GM12864 (cell line): Measurements from ENCODE around the gene PRKAG2.
"Not testable (repeated sequence)": the region's sequence is repeated elsewhere in the genome, so short reads cannot be mapped to it uniquely, and the experiment has no call there.

ENCODE experiments used
- DNase-seq: peaks from one replicate; pipeline ENCODE4 v3.0.0-alpha.2; 2011; ENCODE audit warnings: low read depth
- H3K4me3 ChIP-seq: 2 replicates; pipeline ENCODE4 v1.5.1; 2011; ENCODE audit warnings: mild to moderate bottlenecking, low read depth, low read length, control low read depth
- TF ChIP-seq, protein P1 (sequence below): IDR thresholded peaks from 2 replicates; pipeline ENCODE4 v1.5.1; 2011; ENCODE audit warnings: low read depth, mild to moderate bottlenecking, moderate library complexity, low read length, control low read depth, inconsistent platforms; ENCODE audit errors: missing control alignments

The PRKAG2 gene

DNA sequence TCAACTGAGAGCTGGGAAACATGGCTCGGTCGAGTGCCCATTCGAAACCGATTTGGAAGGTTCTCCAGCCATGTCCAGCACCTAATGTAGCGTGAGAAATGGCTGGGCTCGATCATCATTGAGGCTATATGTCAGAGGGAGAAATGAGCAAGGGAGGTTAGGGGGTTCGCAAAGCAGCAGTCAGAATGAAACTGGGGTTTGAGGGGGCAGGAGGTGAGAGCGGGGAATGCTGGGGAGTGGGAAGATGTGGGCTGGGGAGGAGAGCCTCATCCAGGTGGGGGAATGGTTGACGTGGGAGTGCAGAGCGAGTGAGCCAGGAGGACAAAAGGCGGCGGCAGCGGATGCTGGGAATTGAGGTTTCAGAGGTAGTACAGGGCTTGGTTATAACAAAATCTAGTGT lies 44.5 kb upstream of the PRKAG2 start:
- no peak for DNase-seq
- no peak overlapping the region for H3K4me3 ChIP-seq
- TF ChIP-seq, protein P1, sequence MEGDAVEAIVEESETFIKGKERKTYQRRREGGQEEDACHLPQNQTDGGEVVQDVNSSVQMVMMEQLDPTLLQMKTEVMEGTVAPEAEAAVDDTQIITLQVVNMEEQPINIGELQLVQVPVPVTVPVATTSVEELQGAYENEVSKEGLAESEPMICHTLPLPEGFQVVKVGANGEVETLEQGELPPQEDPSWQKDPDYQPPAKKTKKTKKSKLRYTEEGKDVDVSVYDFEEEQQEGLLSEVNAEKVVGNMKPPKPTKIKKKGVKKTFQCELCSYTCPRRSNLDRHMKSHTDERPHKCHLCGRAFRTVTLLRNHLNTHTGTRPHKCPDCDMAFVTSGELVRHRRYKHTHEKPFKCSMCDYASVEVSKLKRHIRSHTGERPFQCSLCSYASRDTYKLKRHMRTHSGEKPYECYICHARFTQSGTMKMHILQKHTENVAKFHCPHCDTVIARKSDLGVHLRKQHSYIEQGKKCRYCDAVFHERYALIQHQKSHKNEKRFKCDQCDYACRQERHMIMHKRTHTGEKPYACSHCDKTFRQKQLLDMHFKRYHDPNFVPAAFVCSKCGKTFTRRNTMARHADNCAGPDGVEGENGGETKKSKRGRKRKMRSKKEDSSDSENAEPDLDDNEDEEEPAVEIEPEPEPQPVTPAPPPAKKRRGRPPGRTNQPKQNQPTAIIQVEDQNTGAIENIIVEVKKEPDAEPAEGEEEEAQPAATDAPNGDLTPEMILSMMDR: no peak

DNA sequence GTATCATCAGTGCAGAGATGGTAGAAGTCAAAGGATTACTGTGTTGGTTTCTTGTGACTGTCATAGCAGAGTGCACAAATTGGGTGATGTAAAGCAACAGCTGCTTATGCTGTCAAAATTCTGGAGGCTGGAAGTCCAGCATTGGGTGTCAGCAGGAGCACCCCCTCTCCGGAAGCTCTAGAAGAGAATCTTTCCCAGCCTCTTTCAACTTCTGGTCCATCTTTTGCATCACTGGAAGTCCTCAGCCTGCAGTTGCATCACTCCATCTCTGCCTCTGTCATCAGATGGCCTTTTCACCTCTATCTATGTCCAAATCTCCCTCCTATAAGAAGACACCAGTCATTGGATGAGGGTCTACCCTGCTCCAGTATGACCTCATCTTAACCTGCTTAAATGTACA lies 43.6 kb upstream of the PRKAG2 start:
- DNase-seq: no peak
- no peak overlapping the region for H3K4me3 ChIP-seq
- TF ChIP-seq, protein P1: no peak

DNA sequence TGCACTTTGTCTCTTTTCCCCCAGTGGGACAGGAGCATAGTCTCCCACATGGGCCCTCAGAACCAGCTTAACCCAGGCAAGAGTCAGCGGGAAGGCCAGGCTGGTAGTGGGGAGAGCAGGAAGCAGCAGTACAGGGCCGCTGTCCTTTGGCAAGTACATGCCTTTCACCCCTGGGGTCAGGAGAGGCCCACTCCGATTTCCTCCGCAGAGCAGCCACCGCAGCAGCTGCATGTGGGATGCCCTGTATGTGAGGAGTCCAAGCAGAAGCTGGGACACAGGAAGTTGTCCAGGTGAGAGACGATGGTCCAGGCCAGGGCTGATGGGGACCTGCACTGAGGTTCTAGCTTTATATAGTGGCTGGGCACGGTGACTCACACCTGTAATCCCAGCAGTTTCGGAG lies 42.7 kb upstream of the PRKAG2 start:
- TF ChIP-seq, protein P1: no peak
- no peak for DNase-seq
- H3K4me3 ChIP-seq: no peak overlapping the region

DNA sequence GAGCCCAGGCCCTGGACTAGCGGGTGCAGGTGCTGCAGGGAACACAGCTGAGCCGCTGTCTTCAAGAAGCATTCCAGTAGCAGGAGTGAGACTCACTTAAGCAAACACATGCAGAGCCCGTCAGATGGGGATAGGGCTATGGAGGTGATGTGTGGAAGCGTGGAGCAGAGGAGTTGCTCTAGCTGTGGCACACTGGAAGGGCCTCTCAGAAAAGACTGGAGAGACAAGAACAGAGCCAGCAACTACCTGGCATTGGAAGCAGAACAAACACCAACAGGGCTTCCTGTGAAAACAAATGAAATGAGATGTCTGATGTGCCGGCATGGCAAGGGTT lies 41.6 kb upstream of the PRKAG2 start:
- DNase-seq: no peak
- H3K4me3 ChIP-seq: no peak overlapping the region
- TF ChIP-seq, protein P1: no peak

DNA sequence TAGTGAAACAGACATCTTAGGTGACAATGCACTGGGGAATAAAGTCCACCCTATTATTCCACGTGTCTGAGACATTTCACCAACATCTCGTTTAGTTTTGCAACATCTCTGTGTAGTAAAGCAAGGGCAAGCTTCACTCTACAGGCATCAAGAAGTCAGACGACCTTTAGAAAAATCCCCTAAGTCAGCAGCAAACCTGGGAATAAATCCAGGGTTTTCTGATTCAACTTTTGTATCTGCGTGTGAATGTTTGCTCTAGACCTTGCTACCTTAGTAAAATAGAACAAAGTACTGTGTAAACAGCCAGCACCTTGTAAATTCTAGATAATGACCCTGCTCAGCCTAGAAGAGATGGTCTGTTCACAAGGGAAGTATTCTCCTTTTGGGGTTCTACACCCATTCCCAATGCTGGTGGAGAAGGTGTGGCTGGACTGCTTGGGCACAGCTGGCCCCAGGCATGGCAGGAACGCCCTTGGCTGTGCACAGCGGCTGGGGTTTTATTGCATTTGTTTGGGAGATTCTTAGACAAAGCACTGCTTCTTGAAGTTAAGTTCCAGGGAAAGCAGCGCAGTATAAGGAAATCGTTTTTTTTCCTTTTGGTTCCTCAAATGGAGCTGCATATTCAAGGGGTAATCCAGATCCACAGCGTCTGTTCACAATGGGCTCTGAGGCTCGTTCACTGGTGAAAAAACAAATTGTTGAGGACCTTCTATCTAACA lies 41.0 kb upstream of the PRKAG2 start:
- TF ChIP-seq, protein P1: no peak
- DNase-seq: no peak
- no peak overlapping the region for H3K4me3 ChIP-seq

DNA sequence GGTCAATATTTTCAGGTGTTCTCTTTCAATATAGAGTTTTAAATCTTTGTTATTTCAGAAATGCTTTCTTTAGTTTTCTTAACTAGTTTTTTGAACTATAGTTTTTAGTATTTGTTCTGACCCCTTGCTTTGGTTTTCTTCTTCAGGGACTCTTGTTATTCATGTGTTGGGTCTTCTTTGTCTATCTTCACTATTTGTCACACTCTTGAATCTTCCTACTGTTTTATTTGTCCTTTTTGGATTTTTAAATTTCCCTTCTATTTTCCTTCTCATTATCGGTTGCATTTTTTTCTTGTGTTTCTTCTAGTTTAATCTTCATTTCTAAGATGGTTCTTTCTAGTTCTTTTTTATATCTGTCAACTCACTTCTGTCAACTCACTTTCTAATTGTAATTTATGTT lies 37.1 kb upstream of the PRKAG2 start:
- TF ChIP-seq, protein P1: no peak
- no peak overlapping the region for H3K4me3 ChIP-seq
- DNase-seq: no peak

DNA sequence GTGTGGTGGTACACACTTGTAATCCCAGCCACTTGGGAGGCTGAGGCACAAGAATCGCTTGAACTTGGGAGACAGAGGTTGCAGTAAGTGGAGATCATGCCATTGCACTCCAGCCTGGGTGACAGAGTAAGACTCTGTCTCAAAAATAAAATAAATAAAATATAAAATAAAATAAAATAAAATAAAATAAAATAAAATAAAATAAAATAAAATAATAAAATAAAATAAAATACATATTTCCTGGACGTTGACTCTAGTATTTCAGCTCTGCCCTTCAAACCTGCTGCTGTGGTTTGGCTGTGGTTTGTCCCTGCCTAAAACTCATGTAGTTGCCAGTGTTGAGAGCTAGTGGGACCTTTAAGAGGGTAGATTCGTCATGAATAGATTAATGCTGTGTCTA lies 33.7 kb upstream of the PRKAG2 start:
- DNase-seq, H3K4me3 ChIP-seq: not testable (repeated sequence)

DNA sequence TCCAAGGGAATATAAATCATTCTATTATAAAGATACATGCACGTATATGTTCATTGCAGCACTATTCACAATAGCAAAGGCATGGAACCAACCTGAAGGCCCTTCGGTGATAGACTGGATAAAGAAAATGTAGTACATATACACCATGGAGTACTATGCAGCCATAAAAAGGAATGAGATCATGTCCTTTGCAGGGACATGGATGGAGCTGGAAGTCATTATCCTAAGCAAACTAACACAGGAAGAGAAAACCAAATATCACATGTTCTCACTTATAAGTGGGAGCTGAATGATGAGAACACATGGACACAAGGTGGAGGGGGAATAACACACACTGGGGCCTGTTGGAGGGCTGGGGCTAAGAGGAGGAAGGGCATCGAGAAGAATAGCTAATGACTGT lies 30.2 kb upstream of the PRKAG2 start:
- not testable (repeated sequence) for DNase-seq, H3K4me3 ChIP-seq
